WTC11 (cell line): ENCODE results near the gene ATP11A.

Source experiments
- CREM ChIP-seq: sonication (generic); formaldehyde crosslinking; IDR thresholded peaks from 2 replicates; pipeline ENCODE4 v1.8.1; 2022; ENCODE audit warnings: mild to moderate bottlenecking, missing genetic modification reagents, moderate library complexity
- E2F4 ChIP-seq: sonication (generic); formaldehyde crosslinking; IDR thresholded peaks from 2 replicates; pipeline ENCODE4 v1.8.1; 2022; ENCODE audit warnings: low read depth, mild to moderate bottlenecking, moderate library complexity, missing genetic modification reagents, borderline replicate concordance
- JAZF1 ChIP-seq: fragments of 250-450 bp; sonication (Bioruptor Pico); IDR thresholded peaks from 2 replicates; pipeline ENCODE4 v1.9.0; 2021; ENCODE audit warnings: moderate library complexity, mild to moderate bottlenecking, inconsistent platforms
- MAX ChIP-seq: sonication (generic); formaldehyde crosslinking; IDR thresholded peaks from 2 replicates; pipeline ENCODE4 v1.8.0; 2022; ENCODE audit warnings: mild to moderate bottlenecking, missing genetic modification reagents
- NR1H2 ChIP-seq: sonication (generic); formaldehyde crosslinking; IDR thresholded peaks from 2 replicates; pipeline ENCODE4 v1.9.0; 2021; ENCODE audit warnings: mild to moderate bottlenecking, moderate library complexity, missing genetic modification reagents
- NR2C2 ChIP-seq: sonication (generic); formaldehyde crosslinking; IDR thresholded peaks from 2 replicates; pipeline ENCODE4 v1.8.0; 2022; ENCODE audit warnings: mild to moderate bottlenecking, missing genetic modification reagents
- USF2 ChIP-seq: sonication (generic); formaldehyde crosslinking; IDR thresholded peaks from 2 replicates; pipeline ENCODE4 v1.8.1; 2023; ENCODE audit warnings: mild to moderate bottlenecking, missing genetic modification reagents, moderate library complexity
- ZBTB43 ChIP-seq: sonication (generic); formaldehyde crosslinking; IDR thresholded peaks from 2 replicates; pipeline ENCODE4 v1.8.1; 2023; ENCODE audit warnings: mild to moderate bottlenecking, missing genetic modification reagents
- ZNF263 ChIP-seq: sonication (generic); formaldehyde crosslinking; IDR thresholded peaks from 2 replicates; pipeline ENCODE4 v1.8.1; 2022; ENCODE audit warnings: low read depth, mild to moderate bottlenecking, moderate library complexity, missing genetic modification reagents
- TF ChIP-seq, protein P1 (sequence below): fragments of 200-600 bp; IDR thresholded peaks from 2 replicates; pipeline ENCODE4 v1.8.0; 2022; ENCODE audit warnings: antibody characterized with exemption
- TF ChIP-seq, protein P2 (sequence below): sonication (generic); formaldehyde crosslinking; conservative IDR thresholded peaks from 2 replicates; pipeline ENCODE4 v1.8.1; 2022; ENCODE audit warnings: mild to moderate bottlenecking, missing genetic modification reagents
- TF ChIP-seq, protein P3 (sequence below): sonication (generic); formaldehyde crosslinking; IDR thresholded peaks from 2 replicates; pipeline ENCODE4 v1.8.1; 2023; ENCODE audit warnings: mild to moderate bottlenecking, moderate library complexity, missing genetic modification reagents
- TF ChIP-seq, protein P4 (sequence below): sonication (generic); formaldehyde crosslinking; IDR thresholded peaks from 2 replicates; pipeline ENCODE4 v1.8.0; 2022; ENCODE audit warnings: mild to moderate bottlenecking, missing genetic modification reagents
- TF ChIP-seq, protein P5 (sequence below): sonication (generic); formaldehyde crosslinking; IDR thresholded peaks from 2 replicates; pipeline ENCODE4 v1.8.0; 2023; ENCODE audit warnings: missing genetic modification reagents

- TF ChIP-seq, protein P1, sequence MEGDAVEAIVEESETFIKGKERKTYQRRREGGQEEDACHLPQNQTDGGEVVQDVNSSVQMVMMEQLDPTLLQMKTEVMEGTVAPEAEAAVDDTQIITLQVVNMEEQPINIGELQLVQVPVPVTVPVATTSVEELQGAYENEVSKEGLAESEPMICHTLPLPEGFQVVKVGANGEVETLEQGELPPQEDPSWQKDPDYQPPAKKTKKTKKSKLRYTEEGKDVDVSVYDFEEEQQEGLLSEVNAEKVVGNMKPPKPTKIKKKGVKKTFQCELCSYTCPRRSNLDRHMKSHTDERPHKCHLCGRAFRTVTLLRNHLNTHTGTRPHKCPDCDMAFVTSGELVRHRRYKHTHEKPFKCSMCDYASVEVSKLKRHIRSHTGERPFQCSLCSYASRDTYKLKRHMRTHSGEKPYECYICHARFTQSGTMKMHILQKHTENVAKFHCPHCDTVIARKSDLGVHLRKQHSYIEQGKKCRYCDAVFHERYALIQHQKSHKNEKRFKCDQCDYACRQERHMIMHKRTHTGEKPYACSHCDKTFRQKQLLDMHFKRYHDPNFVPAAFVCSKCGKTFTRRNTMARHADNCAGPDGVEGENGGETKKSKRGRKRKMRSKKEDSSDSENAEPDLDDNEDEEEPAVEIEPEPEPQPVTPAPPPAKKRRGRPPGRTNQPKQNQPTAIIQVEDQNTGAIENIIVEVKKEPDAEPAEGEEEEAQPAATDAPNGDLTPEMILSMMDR: no peak
- TF ChIP-seq, protein P2, sequence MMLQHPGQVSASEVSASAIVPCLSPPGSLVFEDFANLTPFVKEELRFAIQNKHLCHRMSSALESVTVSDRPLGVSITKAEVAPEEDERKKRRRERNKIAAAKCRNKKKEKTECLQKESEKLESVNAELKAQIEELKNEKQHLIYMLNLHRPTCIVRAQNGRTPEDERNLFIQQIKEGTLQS: no peak
- TF ChIP-seq JAZF1: no peak
- no peak for TF ChIP-seq CREM (CRISPR knock-in tag)
- no peak for TF ChIP-seq USF2 (CRISPR knock-in tag)
- TF ChIP-seq, protein P3, sequence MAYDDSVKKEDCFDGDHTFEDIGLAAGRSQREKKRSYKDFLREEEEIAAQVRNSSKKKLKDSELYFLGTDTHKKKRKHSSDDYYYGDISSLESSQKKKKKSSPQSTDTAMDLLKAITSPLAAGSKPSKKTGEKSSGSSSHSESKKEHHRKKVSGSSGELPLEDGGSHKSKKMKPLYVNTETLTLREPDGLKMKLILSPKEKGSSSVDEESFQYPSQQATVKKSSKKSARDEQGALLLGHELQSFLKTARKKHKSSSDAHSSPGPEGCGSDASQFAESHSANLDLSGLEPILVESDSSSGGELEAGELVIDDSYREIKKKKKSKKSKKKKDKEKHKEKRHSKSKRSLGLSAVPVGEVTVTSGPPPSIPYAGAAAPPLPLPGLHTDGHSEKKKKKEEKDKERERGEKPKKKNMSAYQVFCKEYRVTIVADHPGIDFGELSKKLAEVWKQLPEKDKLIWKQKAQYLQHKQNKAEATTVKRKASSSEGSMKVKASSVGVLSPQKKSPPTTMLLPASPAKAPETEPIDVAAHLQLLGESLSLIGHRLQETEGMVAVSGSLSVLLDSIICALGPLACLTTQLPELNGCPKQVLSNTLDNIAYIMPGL (CRISPR knock-in tag): no peak
- no peak for TF ChIP-seq NR2C2 (CRISPR knock-in tag)
- no peak for TF ChIP-seq E2F4 (CRISPR knock-in tag)
- no peak for TF ChIP-seq ZBTB43
- no peak for TF ChIP-seq MAX (CRISPR knock-in tag)
- TF ChIP-seq, protein P4, sequence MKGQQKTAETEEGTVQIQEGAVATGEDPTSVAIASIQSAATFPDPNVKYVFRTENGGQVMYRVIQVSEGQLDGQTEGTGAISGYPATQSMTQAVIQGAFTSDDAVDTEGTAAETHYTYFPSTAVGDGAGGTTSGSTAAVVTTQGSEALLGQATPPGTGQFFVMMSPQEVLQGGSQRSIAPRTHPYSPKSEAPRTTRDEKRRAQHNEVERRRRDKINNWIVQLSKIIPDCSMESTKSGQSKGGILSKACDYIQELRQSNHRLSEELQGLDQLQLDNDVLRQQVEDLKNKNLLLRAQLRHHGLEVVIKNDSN (CRISPR knock-in tag): no peak
- TF ChIP-seq, protein P5, sequence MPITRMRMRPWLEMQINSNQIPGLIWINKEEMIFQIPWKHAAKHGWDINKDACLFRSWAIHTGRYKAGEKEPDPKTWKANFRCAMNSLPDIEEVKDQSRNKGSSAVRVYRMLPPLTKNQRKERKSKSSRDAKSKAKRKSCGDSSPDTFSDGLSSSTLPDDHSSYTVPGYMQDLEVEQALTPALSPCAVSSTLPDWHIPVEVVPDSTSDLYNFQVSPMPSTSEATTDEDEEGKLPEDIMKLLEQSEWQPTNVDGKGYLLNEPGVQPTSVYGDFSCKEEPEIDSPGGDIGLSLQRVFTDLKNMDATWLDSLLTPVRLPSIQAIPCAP: no peak
- no peak for TF ChIP-seq ZNF263 (CRISPR knock-in tag)
- TF ChIP-seq NR1H2: no peak
Observed at GRCh38 chr13:112926003-112926402, 236.2 kb downstream of the ATP11A start.
